GDM1 (cell line): ENCODE results near the gene RAB17.

ENCODE experiments used
- DNase-seq: peaks from one replicate; lab custom pipeline; 2025; lab: John Stamatoyannopoulos, UW

RAB17 gene

GRCh38 chr2:237564526-237565131 lies 25.9 kb downstream of the RAB17 start:
- no peak for DNase-seq

- DNase-seq, result no peak
These were observed 26.7 kb downstream of the RAB17 start for GRCh38 chr2:237563816-237564215.

GRCh38 chr2:237561221-237561620 lies 29.3 kb downstream of the RAB17 start:
- DNase-seq, result no peak

GRCh38 chr2:237558961-237559641 lies 31.4 kb downstream of the RAB17 start:
- DNase-seq, result no peak

- DNase-seq, result no peak
These were observed 32.9 kb downstream of the RAB17 start for GRCh38 chr2:237557633-237558015.

- no peak for DNase-seq
These were observed 33.5 kb downstream of the RAB17 start for GRCh38 chr2:237556773-237557632.

GRCh38 chr2:237555560-237555959 lies 35.0 kb downstream of the RAB17 start:
- no peak for DNase-seq

- DNase-seq, result no peak
These were observed 36.6 kb downstream of the RAB17 start for GRCh38 chr2:237553948-237554347.

GRCh38 chr2:237552908-237553307 lies 37.6 kb downstream of the RAB17 start:
- DNase-seq, result no peak

GRCh38 chr2:237551071-237551574 lies 39.4 kb downstream of the RAB17 start:
- DNase-seq, result no peak

GRCh38 chr2:237549643-237550415 lies 40.7 kb downstream of the RAB17 start:
- DNase-seq, result no peak

GRCh38 chr2:237549216-237549615 lies 41.3 kb downstream of the RAB17 start:
- DNase-seq, result no peak

GRCh38 chr2:237547841-237548416 lies 42.6 kb downstream of the RAB17 start:
- no peak for DNase-seq

- DNase-seq, result no peak
These were observed 43.6 kb downstream of the RAB17 start for GRCh38 chr2:237546876-237547395.

GRCh38 chr2:237546040-237546875 lies 44.3 kb downstream of the RAB17 start:
- DNase-seq, result no peak

- no peak for DNase-seq
These were observed 48.4 kb downstream of the RAB17 start for GRCh38 chr2:237542001-237542704.

GRCh38 chr2:237541243-237541642 lies 49.3 kb downstream of the RAB17 start:
- DNase-seq, result no peak

GRCh38 chr2:237540823-237541222 lies 49.7 kb downstream of the RAB17 start:
- no peak for DNase-seq

GRCh38 chr2:237540223-237540775 lies 50.2 kb downstream of the RAB17 start:
- DNase-seq, result no peak

- no peak for DNase-seq
These were observed 50.9 kb downstream of the RAB17 start for GRCh38 chr2:237539681-237540080.
